Measurements from ENCODE around the gene AMER1. TPM values are rescaled to one million over a fixed set of nuclear protein-coding genes. Genes with fewer than 3 reads are reported as not detected.

The AMER1 gene
- total RNA-seq, 1 experiment from 2014 or later, result 3.9 TPM

DNA sequence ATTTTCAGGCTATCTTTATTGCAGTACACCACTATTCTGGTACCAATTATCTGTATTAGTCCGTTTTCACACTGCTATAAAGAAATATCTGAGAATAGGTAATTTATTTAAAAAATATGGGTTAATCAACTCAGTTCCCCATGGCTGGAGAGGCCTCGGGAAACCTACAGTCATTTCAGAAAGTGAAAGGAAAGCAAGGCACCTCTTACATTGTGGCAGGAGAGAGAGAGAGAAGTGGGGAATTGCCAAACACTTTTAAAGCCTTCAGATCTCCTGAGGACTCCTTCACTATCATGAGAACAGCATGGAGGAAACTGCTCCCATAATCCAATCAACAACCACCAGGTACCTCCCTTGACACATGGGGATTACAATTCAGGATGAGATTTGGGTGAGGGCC is 54.7 kb downstream of the AMER1 start:
- CTCF ChIA-PET, result no interaction called here

More for the DNA sequence above, 54.7 kb downstream of the AMER1 start:
- intact Hi-C loops (cut with micrococcal nuclease), result no loop called here
- H3K79me2 ChIP-seq (ENCODE audit: low read length), result no peaks in the 10 kb centered on the region
- H3K4me2 ChIP-seq (ENCODE audit: low read length), result no peak overlapping the region
- no peaks in the 10 kb centered on the region for H3K9me2 ChIP-seq (replicated peaks; ENCODE audit: low read length)
- H3K4me3 ChIP-seq (ENCODE audit: low read length), result no peak overlapping the region
- BruUV-seq (replicated peaks), result no TSS peak
- no peak overlapping the region for H3K27ac ChIP-seq (ENCODE audit: low read length)
- H3K9ac ChIP-seq (ENCODE audit: low read length), result no peak overlapping the region
- H3F3A ChIP-seq (ENCODE audit: low read length, unreplicated experiment), result no peaks in the 10 kb centered on the region
- no peaks in the 10 kb centered on the region for H3K36me3 ChIP-seq (ENCODE audit: low read depth, low read length)
- no peak overlapping the region for H2AFZ ChIP-seq (ENCODE audit: low read length)
- no peaks in the 10 kb centered on the region for H4K20me1 ChIP-seq (ENCODE audit: low read length)
- ATAC-seq (no peak), DNase-seq (no peak)
- TF ChIP-seq EZH2 (IDR thresholded peaks at IDR 0.05; ENCODE audit: low read length, unreplicated experiment), result no peak
- TF ChIP-seq, protein P1, sequence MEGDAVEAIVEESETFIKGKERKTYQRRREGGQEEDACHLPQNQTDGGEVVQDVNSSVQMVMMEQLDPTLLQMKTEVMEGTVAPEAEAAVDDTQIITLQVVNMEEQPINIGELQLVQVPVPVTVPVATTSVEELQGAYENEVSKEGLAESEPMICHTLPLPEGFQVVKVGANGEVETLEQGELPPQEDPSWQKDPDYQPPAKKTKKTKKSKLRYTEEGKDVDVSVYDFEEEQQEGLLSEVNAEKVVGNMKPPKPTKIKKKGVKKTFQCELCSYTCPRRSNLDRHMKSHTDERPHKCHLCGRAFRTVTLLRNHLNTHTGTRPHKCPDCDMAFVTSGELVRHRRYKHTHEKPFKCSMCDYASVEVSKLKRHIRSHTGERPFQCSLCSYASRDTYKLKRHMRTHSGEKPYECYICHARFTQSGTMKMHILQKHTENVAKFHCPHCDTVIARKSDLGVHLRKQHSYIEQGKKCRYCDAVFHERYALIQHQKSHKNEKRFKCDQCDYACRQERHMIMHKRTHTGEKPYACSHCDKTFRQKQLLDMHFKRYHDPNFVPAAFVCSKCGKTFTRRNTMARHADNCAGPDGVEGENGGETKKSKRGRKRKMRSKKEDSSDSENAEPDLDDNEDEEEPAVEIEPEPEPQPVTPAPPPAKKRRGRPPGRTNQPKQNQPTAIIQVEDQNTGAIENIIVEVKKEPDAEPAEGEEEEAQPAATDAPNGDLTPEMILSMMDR (conservative IDR thresholded peaks at IDR 0.05; ENCODE audit: low read depth, low read length), result no peak
- TF ChIP-seq EZH2phosphoT487 (IDR thresholded peaks at IDR 0.05; ENCODE audit: borderline replicate concordance, low read length), result no peak
- H3K9me3 ChIP-seq (ENCODE audit: low read length), result no peaks in the 10 kb centered on the region
- POLR2A ChIA-PET (ENCODE audit: unreplicated experiment), result no interaction called here
- H3K27me3 ChIP-seq (ENCODE audit: low read length), result no peaks in the 10 kb centered on the region
- H3K4me1 ChIP-seq (ENCODE audit: insufficient read depth, low read length), result no peaks in the 10 kb centered on the region

Other genes starting within 250 kb of the AMER1 start
- gene ASB12, start 24.9 kb upstream of the AMER1 start, total RNA-seq (2014; rRNA removed), result not detected in 2 replicates
- 0.46 and 0.87 TPM in 2 replicates for gene MTMR8, start 189.7 kb upstream of the AMER1 start, total RNA-seq (2014; rRNA removed)

Data from PC-3 (cell line).